ENCODE data around the gene AP4S1.

The AP4S1 gene

GRCh38 chr14:31139301-31139847 is 113.9 kb downstream of the AP4S1 start:
- no peak for FAIRE-seq

GRCh38 chr14:31142455-31143087 is 117.1 kb downstream of the AP4S1 start:
- no peak for FAIRE-seq
